K562 (cell line): ENCODE measurements around the gene SRPK3. TPM values are rescaled to one million over a fixed set of nuclear protein-coding genes. Genes with fewer than 3 reads are reported as not detected.

Experiments
- ARID1B ChIP-seq: fragments of 450-650 bp; IDR thresholded peaks from 2 replicates; pipeline ENCODE4 v1.6.1; 2016; ENCODE audit warnings: antibody characterized with exemption, mild to moderate bottlenecking, inconsistent platforms
- BCLAF1 ChIP-seq, 2 experiments: fragments of 450-650 bp in 1 of 2; IDR thresholded peaks; 2 replicates each; pipeline ENCODE4 v1.6.1; 2011 to 2017; ENCODE audit warnings: low read depth in 2 of 2, antibody characterized with exemption in 1 of 2, borderline replicate concordance in 1 of 2, low read length in 1 of 2, mild to moderate bottlenecking in 1 of 2, mixed read lengths in 1 of 2; ENCODE audit not compliant: control insufficient read depth in 1 of 2
- CCNT2 ChIP-seq: IDR thresholded peaks from 2 replicates; pipeline ENCODE4 v1.6.1; 2011; ENCODE audit warnings: borderline replicate concordance, low read depth, mild to moderate bottlenecking, moderate library complexity, mixed read lengths, low read length; ENCODE audit not compliant: insufficient read length; ENCODE audit errors: extremely low read depth
- E2F4 ChIP-seq: sonication (generic); formaldehyde crosslinking; IDR thresholded peaks from 2 replicates; pipeline ENCODE4 v1.8.0; 2022; ENCODE audit warnings: mild to moderate bottlenecking, low read depth, missing genetic modification reagents
- EGR1 ChIP-seq: fragments of 450-650 bp; conservative IDR thresholded peaks from 2 replicates; pipeline ENCODE4 v1.6.1; 2017; ENCODE audit warnings: mild to moderate bottlenecking
- ERF ChIP-seq: fragments of 450-650 bp; formaldehyde crosslinking; IDR thresholded peaks from 2 replicates; pipeline ENCODE4 v1.4.0; 2020; ENCODE audit warnings: mild to moderate bottlenecking, mixed read lengths
- GABPB1 ChIP-seq: sonication (generic); formaldehyde crosslinking; IDR thresholded peaks from 2 replicates; pipeline ENCODE4 v1.8.0; 2022; ENCODE audit warnings: mild to moderate bottlenecking, missing genetic modification reagents
- GTF2F1 ChIP-seq: IDR thresholded peaks from 2 replicates; pipeline ENCODE4 v1.6.1; 2011; ENCODE audit warnings: low read depth, low read length, improper control_type of control experiment
- KLF13 ChIP-seq: fragments of 450-650 bp; IDR thresholded peaks from 2 replicates; pipeline ENCODE4 v1.6.1; 2016; ENCODE audit warnings: missing genetic modification characterization, low read depth, mild to moderate bottlenecking, missing compliant biosample characterization, moderate library complexity, borderline replicate concordance
- MAFK ChIP-seq: IDR thresholded peaks from 2 replicates; pipeline ENCODE4 v1.6.1; 2011; ENCODE audit warnings: low read length, improper control_type of control experiment
- MCM5 ChIP-seq: fragments of 450-650 bp; IDR thresholded peaks from 2 replicates; pipeline ENCODE4 v1.6.1; 2016; ENCODE audit warnings: low read depth
- NFXL1 ChIP-seq: fragments of 450-650 bp; formaldehyde crosslinking; IDR thresholded peaks from 2 replicates; pipeline ENCODE4 v1.4.0; 2021; ENCODE audit warnings: mild to moderate bottlenecking
- SUPT5H ChIP-seq: fragments of 450-650 bp; IDR thresholded peaks from 2 replicates; pipeline ENCODE4 v1.6.1; 2016
- TFAP4 ChIP-seq: sonication (generic); formaldehyde crosslinking; IDR thresholded peaks from 2 replicates; pipeline ENCODE4 v1.8.0; 2022; ENCODE audit warnings: missing genetic modification reagents, mild to moderate bottlenecking, moderate library complexity, borderline replicate concordance
- ZFP36 ChIP-seq: fragments of 150-350 bp; IDR thresholded peaks from 2 replicates; pipeline ENCODE4 v1.6.1; 2018; ENCODE audit warnings: low read length, low read depth; ENCODE audit not compliant: partially characterized antibody
- ZNF146 ChIP-seq: IDR thresholded peaks from one replicate; pipeline ENCODE4 v1.6.1; 2018; ENCODE audit warnings: missing compliant biosample characterization; ENCODE audit not compliant: unreplicated experiment
- ZNF175 ChIP-seq: fragments of 200-800 bp; sonication (Bioruptor generic); IDR thresholded peaks from 2 replicates; pipeline ENCODE4 v1.6.1; 2016; ENCODE audit warnings: low read depth, mild to moderate bottlenecking, missing genetic modification characterization, missing compliant biosample characterization
- polyA plus RNA-seq, 8 experiments: library from polyadenylated mRNA; depleted of rRNA in 4 of 8; stranded (reverse) in 5 of 8; unstranded in 3 of 8; fragments of >200 nt; fragmentation: Nextera tagmentation in 2 of 8; fragmentation: Illumina TruSeq in 1 of 8; extraction: Ambion mirVana in 2 of 8; extraction: Trizol in 1 of 8; gene quantifications; 2 replicates each; pipeline versions ENCODE4 v1.2.1 to v1.2.3, GENCODE V29; 2011 to 2014; ENCODE audit warnings: inconsistent platforms in 1 of 8, missing spikeins in 1 of 8
- total RNA-seq, 7 experiments: library from RNA; depleted of rRNA in 6 of 7; stranded (reverse); fragments of >200 nt in 6 of 7; fragmentation: Illumina TruSeq in 2 of 7; extraction: Trizol in 2 of 7; gene quantifications; 2 replicates each; pipeline versions ENCODE4 v1.2.1 to v1.2.3, GENCODE V29; 2011 to 2021; ENCODE audit warnings: low replicate concordance in 1 of 7
- TF ChIP-seq, protein P1 (sequence below): sonication (generic); formaldehyde crosslinking; IDR thresholded peaks from 2 replicates; pipeline ENCODE4 v1.8.1; 2022; ENCODE audit warnings: missing genetic modification reagents

SRPK3 gene
- total and polyA plus RNA-seq, 9 of the 15 experiments (the other 6 are each of a cell fraction or from before 2014, with no cell fraction given), result 0.01 to 0.09 (median 0.04) TPM; not detected in 2

DNA sequence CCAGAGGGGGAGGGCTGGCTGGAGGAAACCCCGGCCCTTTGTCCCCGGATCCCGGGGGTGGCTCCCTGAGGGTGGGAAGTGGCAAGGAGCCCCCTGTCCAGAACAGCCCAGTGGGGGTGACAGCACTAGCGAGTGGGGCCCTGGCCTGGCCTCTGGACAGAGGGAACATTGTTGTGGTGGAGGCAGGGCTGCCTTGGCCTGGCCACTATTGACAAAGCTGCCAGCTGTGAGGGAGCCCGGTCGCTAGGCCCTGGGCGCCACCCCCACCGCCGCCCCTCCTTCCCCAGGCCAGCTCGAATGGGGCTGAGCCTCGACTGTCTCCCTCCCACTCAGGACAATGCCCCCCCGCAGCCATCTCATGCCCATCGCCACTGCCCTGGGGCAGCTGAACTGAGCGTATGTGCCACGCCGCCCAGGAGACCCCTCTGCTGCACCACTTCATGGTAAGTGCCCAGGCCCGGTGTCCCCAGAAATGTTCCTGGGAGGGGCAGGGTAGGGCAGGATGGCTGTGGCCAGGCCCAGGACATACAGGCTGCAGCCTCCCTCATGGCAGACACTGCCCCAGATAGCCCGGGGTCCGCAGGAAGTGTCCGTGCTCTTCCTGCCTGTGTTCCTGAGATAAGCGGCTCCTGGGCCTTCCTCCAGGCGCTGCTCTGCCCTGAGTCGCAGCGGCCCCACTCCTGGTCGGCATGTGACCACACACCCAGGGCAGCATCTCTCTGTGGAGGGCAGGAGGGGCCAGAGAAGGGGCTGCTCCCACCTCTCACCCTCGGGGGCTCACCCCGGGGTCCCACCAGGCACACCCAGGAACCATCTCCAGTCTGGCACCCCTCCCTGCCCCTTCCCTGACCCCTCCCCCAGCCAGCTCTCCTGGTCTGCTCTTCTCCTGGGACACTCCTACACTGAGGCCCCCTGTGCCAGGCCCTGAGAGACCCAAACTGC, 15.4 kb upstream of the SRPK3 start (continued):
- peak; percentile 58; the same call in 1 of the 2 replicates for TF ChIP-seq TFAP4
- no peak for TF ChIP-seq ZNF175 (CRISPR knock-in tag)
- TF ChIP-seq E2F4 (CRISPR knock-in tag), result no peak
- TF ChIP-seq NFXL1 (CRISPR knock-in tag), result no peak
- TF ChIP-seq SUPT5H, result peak; percentile 40
- peak; percentile 89 for TF ChIP-seq CCNT2
- TF ChIP-seq ZNF146, result no peak
- TF ChIP-seq MCM5, result no peak
- TF ChIP-seq ZFP36, result no peak
- TF ChIP-seq ARID1B, result peak; percentile 95
- TF ChIP-seq MAFK, result no peak
- no peak for TF ChIP-seq GTF2F1
- TF ChIP-seq KLF13 (tag), result no peak
- peak; percentile 59 for TF ChIP-seq GABPB1 (CRISPR knock-in tag)
- no peak for TF ChIP-seq ERF
- TF ChIP-seq BCLAF1 (IDR thresholded peaks at IDR 0.05; ENCODE audit: borderline replicate concordance in 1 of 2, control insufficient read depth in 1 of 2, low read depth in 2 of 2, low read length in 1 of 2), result 0 out of 4 replicates have a peak, but pooled peaks of 1 of the 2 experiments have one; percentile 18
- TF ChIP-seq EGR1, result no peak; the same call in 1 of the 2 replicates
- TF ChIP-seq, protein P1, sequence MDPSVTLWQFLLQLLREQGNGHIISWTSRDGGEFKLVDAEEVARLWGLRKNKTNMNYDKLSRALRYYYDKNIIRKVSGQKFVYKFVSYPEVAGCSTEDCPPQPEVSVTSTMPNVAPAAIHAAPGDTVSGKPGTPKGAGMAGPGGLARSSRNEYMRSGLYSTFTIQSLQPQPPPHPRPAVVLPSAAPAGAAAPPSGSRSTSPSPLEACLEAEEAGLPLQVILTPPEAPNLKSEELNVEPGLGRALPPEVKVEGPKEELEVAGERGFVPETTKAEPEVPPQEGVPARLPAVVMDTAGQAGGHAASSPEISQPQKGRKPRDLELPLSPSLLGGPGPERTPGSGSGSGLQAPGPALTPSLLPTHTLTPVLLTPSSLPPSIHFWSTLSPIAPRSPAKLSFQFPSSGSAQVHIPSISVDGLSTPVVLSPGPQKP (CRISPR knock-in tag), result no peak
